GM12872 (cell line): ENCODE results near the gene MCM9.

Experiments
- TF ChIP-seq, protein P1 (sequence below): IDR thresholded peaks from 3 replicates; pipeline ENCODE4 v1.5.1; 2011; ENCODE audit warnings: low read depth, mild to moderate bottlenecking, low read length, moderate library complexity; ENCODE audit not compliant: insufficient read depth

MCM9 gene

DNA sequence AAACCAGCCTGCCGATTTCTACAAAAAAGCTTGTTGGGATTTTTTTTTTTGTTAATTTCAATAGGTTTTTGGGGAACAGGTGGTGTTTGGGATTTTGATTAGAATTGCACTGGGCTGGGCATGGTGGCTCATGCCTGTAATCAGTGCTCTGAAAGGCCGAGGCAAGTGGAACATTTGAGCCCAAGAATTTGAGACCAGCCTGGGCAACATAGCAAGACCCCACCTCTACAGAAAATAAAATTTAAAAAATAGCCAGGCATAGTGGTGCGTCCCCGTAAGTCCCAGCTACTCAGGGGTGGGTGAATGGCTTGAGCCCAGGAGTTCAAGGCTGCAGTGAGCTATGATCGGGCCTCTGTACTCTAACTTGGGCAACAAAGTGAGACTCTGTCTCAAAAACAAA lies 81.6 kb downstream of the MCM9 start:
- TF ChIP-seq, protein P1, sequence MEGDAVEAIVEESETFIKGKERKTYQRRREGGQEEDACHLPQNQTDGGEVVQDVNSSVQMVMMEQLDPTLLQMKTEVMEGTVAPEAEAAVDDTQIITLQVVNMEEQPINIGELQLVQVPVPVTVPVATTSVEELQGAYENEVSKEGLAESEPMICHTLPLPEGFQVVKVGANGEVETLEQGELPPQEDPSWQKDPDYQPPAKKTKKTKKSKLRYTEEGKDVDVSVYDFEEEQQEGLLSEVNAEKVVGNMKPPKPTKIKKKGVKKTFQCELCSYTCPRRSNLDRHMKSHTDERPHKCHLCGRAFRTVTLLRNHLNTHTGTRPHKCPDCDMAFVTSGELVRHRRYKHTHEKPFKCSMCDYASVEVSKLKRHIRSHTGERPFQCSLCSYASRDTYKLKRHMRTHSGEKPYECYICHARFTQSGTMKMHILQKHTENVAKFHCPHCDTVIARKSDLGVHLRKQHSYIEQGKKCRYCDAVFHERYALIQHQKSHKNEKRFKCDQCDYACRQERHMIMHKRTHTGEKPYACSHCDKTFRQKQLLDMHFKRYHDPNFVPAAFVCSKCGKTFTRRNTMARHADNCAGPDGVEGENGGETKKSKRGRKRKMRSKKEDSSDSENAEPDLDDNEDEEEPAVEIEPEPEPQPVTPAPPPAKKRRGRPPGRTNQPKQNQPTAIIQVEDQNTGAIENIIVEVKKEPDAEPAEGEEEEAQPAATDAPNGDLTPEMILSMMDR: no peak

DNA sequence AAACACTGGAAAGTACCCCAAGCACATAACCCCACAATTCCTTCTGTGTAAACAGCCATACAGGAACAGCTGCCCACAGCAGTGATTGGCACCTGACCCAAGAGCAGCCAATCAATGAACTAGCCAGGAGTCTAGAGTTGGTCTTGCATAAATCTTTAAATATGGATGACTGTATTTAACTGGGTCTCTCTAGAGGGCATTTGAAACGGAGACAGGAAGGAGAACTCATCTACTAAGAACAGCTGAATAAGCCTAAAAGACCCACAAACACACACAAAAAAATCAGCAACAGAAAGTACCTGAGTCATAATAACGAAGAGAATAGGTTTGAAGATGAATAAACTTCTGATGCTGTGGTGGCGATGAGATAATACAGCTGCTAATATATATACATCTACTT lies 90.0 kb downstream of the MCM9 start:
- TF ChIP-seq, protein P1: no peak

DNA sequence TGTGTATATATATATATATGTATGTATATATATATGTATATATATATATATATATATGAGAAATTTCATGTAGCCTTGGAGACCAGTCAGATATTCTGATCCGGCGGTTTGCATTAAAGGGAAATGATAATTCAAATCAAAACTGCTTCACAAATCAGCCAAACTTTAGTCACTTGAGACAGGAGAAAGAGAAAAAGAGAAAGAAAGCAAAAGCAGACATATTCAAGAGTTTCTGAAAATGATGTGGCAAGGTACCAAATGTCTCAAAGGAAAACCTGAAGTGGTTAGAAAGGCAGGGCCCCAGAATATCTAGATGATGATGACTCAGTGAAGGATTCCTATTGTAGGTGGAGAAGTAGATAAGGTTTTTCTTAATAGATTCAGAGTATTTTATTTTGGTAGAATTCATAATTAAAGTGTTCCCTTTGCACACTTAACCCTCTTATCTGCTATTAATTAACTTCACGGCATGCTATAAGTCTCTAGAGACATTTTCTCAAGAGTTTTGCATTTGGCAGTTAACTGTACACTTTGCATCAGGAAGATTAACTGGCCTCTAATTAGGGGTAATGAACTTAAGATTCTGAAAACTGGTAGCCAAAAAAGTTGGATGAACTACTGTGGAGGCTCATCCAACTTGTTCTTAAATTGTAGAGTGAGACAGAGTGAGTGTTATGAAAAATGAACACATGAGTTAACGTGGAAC lies 91.1 kb downstream of the MCM9 start:
- TF ChIP-seq, protein P1: no peak

DNA sequence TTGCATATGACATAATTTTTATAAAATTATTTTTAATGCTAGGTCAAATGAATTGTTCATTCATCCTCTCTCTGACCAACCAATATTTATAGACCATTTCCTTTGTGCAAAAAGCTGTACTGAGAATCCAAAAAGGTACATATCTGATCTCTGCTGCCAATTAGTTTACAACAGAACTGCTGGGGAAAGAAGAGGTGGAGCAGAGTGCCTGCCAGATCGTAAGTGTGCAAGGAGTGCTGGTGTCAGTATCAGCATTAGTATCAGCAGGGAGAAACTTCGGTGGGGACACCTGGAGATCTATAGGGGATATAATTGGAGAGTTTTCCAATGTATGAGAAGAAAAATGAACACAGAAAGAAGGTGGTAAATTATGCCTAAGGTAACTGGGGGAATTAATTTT lies 104.3 kb downstream of the MCM9 start:
- TF ChIP-seq, protein P1: no peak

DNA sequence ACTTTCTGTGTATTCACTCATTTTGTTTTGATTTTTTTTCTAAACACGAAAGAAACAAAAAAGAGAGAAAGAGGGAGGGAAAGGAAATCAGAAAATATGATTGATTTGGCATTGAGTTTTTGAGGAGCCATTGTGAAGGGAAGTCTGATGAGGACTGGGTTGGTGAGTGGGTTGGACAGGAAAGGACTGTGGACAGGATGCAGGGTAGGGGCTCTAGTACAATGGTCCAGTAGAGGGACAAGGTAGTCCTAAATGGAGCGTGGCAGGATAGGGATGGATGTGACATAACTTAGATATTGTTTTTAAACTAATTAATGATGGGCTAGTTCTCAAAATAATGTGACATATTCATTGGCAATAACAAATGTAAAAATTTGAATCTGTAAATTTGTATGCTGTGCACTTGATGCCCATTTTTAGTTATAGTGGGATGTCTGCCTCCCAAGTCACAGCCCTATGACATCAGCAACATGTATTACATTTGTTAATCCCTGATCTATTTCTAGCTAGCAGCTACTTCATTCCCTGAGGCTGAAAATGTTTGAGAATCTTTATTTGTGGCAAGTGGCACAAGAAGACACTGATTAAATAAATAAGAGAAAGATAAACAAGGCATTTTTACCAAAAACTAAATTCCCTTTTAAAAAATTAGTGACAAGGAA lies 105.0 kb downstream of the MCM9 start:
- TF ChIP-seq, protein P1: no peak

DNA sequence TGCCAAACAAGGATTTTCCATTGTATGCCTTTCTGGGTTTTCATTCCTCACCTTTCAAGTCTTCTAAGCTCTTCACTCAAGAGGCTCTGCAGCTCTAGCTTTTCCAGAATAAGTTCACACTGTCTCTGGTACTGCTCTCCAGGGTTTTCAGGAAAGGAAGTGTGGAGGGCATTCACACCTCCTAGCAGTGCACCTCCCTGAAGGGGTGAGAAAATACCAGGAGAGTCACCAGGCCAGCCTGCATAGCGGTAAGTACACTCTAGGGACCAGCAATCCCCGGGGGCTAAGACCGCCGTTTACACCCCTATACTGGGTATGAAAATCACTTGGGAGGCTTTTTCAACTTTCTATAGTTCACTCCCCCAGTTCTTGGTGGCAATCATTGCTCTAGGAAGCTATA lies 108.9 kb downstream of the MCM9 start:
- TF ChIP-seq, protein P1: no peak

DNA sequence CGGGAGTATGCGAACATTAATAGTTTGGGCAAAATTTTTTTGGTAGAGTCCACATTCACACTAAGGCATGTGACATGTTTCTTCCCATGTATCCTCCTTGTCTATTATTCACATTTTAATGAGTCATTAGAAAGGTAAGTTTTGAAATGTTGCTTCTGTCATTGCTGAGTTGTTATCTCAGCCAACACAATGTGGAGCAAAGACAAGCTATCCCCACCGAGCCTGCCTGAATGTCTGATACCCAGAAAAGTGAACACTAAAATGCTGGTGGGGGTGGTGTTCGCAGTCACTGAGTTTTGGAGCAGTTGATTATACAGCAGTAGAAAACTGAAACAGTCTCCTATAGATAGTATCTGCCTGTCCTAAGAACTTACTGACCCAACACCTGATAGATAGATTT lies 109.3 kb downstream of the MCM9 start:
- TF ChIP-seq, protein P1: no peak
